ENCODE data around the gene EEF1A2.

EEF1A2 gene

DNA sequence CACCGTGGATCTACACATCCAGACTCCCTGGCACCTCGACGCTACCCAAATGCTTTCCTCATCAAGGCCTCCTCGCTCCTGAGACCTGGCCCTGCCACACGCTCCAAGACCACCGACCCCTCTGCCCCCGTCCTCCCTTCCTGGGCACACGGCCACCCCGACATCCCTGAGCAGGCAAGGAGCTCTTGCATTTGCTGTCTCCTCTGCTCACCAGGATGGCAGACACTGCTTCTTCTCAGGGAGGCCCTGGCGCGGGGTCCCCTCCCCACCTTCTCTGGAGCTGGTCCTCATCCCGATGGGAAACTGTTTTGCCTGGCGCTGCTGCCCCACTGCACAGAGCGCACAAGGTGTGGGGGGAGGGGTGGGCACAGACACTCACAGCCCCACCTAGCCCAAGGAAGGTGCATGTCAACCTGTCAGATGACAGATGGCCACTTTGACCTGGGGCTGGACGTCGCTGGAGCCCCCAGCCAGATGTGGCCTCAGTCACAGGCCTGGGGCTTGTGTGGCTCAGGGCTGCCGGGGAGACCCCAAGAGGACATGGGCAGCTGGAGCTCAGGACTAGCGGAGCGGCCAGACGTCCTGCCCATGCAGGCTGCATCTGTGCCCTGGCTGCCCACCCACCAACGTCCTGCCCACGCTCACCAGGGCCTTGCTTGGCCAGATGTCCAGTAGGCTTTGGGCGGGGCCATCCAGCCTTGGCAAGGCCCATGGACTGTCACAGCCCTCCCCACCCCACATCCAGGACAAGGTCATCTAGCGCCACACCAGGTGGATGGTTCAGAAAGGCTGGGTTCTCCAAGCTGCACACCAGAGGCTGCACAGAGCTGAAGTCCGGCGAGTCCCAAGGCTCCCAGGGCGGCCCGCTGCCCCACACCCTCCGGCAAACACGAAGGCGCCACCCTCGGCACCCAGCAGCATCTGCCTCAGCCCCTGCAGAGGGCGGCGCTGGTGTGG is 20.3 kb downstream of the EEF1A2 start:
- no peak overlapping the region for H3K4me3 ChIP-seq (ENCODE audit: low read depth, low read length, poor library complexity, severe bottlenecking)
- no peaks in the 10 kb centered on the region for H3K79me2 ChIP-seq (ENCODE audit: insufficient read depth, low read length)
- no peak overlapping the region for H3K27ac ChIP-seq (ENCODE audit: low read depth, low read length, poor library complexity, severe bottlenecking)
- H3K4me2 ChIP-seq (ENCODE audit: low read length), result no peak overlapping the region
- TF ChIP-seq, protein P1, sequence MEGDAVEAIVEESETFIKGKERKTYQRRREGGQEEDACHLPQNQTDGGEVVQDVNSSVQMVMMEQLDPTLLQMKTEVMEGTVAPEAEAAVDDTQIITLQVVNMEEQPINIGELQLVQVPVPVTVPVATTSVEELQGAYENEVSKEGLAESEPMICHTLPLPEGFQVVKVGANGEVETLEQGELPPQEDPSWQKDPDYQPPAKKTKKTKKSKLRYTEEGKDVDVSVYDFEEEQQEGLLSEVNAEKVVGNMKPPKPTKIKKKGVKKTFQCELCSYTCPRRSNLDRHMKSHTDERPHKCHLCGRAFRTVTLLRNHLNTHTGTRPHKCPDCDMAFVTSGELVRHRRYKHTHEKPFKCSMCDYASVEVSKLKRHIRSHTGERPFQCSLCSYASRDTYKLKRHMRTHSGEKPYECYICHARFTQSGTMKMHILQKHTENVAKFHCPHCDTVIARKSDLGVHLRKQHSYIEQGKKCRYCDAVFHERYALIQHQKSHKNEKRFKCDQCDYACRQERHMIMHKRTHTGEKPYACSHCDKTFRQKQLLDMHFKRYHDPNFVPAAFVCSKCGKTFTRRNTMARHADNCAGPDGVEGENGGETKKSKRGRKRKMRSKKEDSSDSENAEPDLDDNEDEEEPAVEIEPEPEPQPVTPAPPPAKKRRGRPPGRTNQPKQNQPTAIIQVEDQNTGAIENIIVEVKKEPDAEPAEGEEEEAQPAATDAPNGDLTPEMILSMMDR (IDR thresholded peaks at IDR 0.05; ENCODE audit: low read length), result no peak
- TF ChIP-seq EZH2 (IDR thresholded peaks at IDR 0.05; ENCODE audit: borderline replicate concordance, low read length), result no peak
- no peaks in the 10 kb centered on the region for H3K9me3 ChIP-seq (ENCODE audit: low read length)
- no peaks in the 10 kb centered on the region for H3K9me2 ChIP-seq (ENCODE audit: low read depth, low read length)
- no peak overlapping the region for H3K9ac ChIP-seq (ENCODE audit: low read length)
- H2AFZ ChIP-seq (ENCODE audit: low read length), result no peak overlapping the region
- H4K20me1 ChIP-seq (ENCODE audit: insufficient read depth, low read length), result no peaks in the 10 kb centered on the region
- 0 out of 2 replicates have a peak, but pooled peaks cover 3% of the 10 kb centered on the region for H3K27me3 ChIP-seq (ENCODE audit: insufficient read depth, low read length)
- H3K4me1 ChIP-seq (ENCODE audit: insufficient read depth, low read length, severe bottlenecking), result no peaks in the 10 kb centered on the region
- no peaks in the 10 kb centered on the region for H3F3A ChIP-seq (ENCODE audit: insufficient read depth, low read length)
- no peaks in the 10 kb centered on the region for H3K36me3 ChIP-seq (ENCODE audit: insufficient read depth, low read length)

DNA sequence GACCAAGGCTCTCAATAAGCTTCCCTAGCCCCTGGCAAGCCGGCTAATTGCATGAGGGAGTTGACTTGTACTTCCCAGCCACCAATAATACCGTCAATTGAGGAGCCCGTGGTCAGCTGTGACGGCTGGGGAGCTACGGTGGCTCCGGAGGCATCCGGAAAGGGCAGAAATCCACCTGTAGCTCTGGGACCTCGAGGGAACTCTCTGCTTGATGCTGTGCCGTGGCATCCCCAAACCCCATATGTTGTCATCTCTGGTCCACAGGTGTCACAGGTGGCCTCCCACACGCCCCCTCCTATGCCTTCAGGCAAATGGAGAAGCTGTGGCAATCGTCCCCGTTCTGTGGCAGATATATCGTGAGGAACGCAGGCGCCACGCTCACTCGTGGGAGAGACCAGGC is 20.9 kb downstream of the EEF1A2 start:
- H3K27me3 ChIP-seq (ENCODE audit: insufficient read depth, low read length), result 0 out of 2 replicates have a peak, but pooled peaks cover 3% of the 10 kb centered on the region
- no peak overlapping the region for H3K4me3 ChIP-seq (ENCODE audit: low read depth, low read length, poor library complexity, severe bottlenecking)
- H2AFZ ChIP-seq (ENCODE audit: low read length), result no peak overlapping the region
- H4K20me1 ChIP-seq (ENCODE audit: insufficient read depth, low read length), result no peaks in the 10 kb centered on the region
- no peak overlapping the region for H3K4me2 ChIP-seq (ENCODE audit: low read length)
- H3K4me1 ChIP-seq (ENCODE audit: insufficient read depth, low read length, severe bottlenecking), result no peaks in the 10 kb centered on the region
- no peaks in the 10 kb centered on the region for H3K36me3 ChIP-seq (ENCODE audit: insufficient read depth, low read length)
- TF ChIP-seq, protein P1 (IDR thresholded peaks at IDR 0.05; ENCODE audit: low read length), result no peak
- TF ChIP-seq EZH2 (IDR thresholded peaks at IDR 0.05; ENCODE audit: borderline replicate concordance, low read length), result no peak
- H3K9ac ChIP-seq (ENCODE audit: low read length), result no peak overlapping the region
- no peaks in the 10 kb centered on the region for H3K9me2 ChIP-seq (ENCODE audit: low read depth, low read length)
- no peaks in the 10 kb centered on the region for H3K9me3 ChIP-seq (ENCODE audit: low read length)
- no peaks in the 10 kb centered on the region for H3F3A ChIP-seq (ENCODE audit: insufficient read depth, low read length)
- H3K27ac ChIP-seq (ENCODE audit: low read depth, low read length, poor library complexity, severe bottlenecking), result no peak overlapping the region
- H3K79me2 ChIP-seq (ENCODE audit: insufficient read depth, low read length), result no peaks in the 10 kb centered on the region

DNA sequence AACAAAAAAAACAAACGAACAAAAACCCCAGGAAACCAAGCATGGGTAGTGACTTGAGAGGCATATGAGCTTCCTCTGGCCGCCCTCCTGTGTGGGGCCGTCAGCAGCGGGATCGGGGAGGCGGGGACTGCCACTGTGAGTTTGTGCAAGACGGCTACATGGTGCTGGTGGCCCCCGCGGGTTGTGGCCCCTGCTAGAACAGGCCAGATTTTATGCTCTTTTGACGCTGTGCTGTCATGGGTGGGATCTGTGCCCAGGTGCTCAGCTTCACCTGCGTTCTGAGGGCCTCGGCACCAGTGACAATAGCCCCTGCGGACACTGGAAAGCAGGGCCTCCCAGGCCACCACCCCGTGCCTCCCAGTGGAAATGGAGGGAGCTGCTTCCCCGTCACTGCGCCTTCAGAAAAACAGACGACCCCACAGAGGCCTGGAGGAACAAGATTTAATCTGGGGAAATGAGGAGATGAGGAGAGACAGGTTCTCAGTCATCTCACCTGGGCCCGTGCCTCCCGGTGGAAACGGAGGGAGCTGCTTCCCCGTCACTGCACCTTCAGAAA is 21.7 kb downstream of the EEF1A2 start:
- no peaks in the 10 kb centered on the region for H3K36me3 ChIP-seq (ENCODE audit: insufficient read depth, low read length)
- no peaks in the 10 kb centered on the region for H3K79me2 ChIP-seq (ENCODE audit: insufficient read depth, low read length)
- no peaks in the 10 kb centered on the region for H3K4me1 ChIP-seq (ENCODE audit: insufficient read depth, low read length, severe bottlenecking)
- H4K20me1 ChIP-seq (ENCODE audit: insufficient read depth, low read length), result no peaks in the 10 kb centered on the region
- H3K9me2 ChIP-seq (ENCODE audit: low read depth, low read length), result no peaks in the 10 kb centered on the region
- no peak overlapping the region for H2AFZ ChIP-seq (ENCODE audit: low read length)
- H3F3A ChIP-seq (ENCODE audit: insufficient read depth, low read length), result no peaks in the 10 kb centered on the region
- H3K27me3 ChIP-seq (ENCODE audit: insufficient read depth, low read length), result 0 out of 2 replicates have a peak, but pooled peaks cover 3% of the 10 kb centered on the region
- no peak overlapping the region for H3K27ac ChIP-seq (ENCODE audit: low read depth, low read length, poor library complexity, severe bottlenecking)
- no peaks in the 10 kb centered on the region for H3K9me3 ChIP-seq (ENCODE audit: low read length)
- TF ChIP-seq, protein P1 (IDR thresholded peaks at IDR 0.05; ENCODE audit: low read length), result no peak
- no peak for TF ChIP-seq EZH2 (IDR thresholded peaks at IDR 0.05; ENCODE audit: borderline replicate concordance, low read length)
- H3K9ac ChIP-seq (ENCODE audit: low read length), result no peak overlapping the region
- no peak overlapping the region for H3K4me2 ChIP-seq (ENCODE audit: low read length)
- no peak overlapping the region for H3K4me3 ChIP-seq (ENCODE audit: low read depth, low read length, poor library complexity, severe bottlenecking)

Measured in OCI-LY1 (cell line).